HEK293T (cell line): Measurements from ENCODE around the gene NIFK.

ENCODE experiments used
- ARNT ChIP-seq: fragments of 450-650 bp; IDR thresholded peaks from 2 replicates; pipeline ENCODE4 v1.6.1; 2017; ENCODE audit warnings: mild to moderate bottlenecking
- BHLHE40 ChIP-seq: fragments of 450-650 bp; IDR thresholded peaks from 2 replicates; pipeline ENCODE4 v1.6.1; 2016; ENCODE audit warnings: mild to moderate bottlenecking, moderate library complexity, borderline replicate concordance
- CTBP1 ChIP-seq: fragments of 450-650 bp; IDR thresholded peaks from 2 replicates; pipeline ENCODE4 v1.6.1; 2016; ENCODE audit warnings: borderline replicate concordance
- ELF4 ChIP-seq: fragments of 450-650 bp; IDR thresholded peaks from 2 replicates; pipeline ENCODE4 v1.6.1; 2017; ENCODE audit warnings: antibody characterized with exemption
- FOXA1 ChIP-seq: fragments of 450-650 bp; IDR thresholded peaks from 2 replicates; pipeline ENCODE4 v1.6.1; 2016; ENCODE audit warnings: mild to moderate bottlenecking
- FOXK2 ChIP-seq: fragments of 450-650 bp; IDR thresholded peaks from 2 replicates; pipeline ENCODE4 v1.6.1; 2016; ENCODE audit warnings: mild to moderate bottlenecking
- FOXM1 ChIP-seq: fragments of 450-650 bp; IDR thresholded peaks from 2 replicates; pipeline ENCODE4 v1.6.1; 2017; ENCODE audit warnings: mild to moderate bottlenecking, borderline replicate concordance
- HDGF ChIP-seq: fragments of 450-650 bp; IDR thresholded peaks from 2 replicates; pipeline ENCODE4 v1.6.1; 2017; ENCODE audit warnings: antibody characterized with exemption, borderline replicate concordance
- L3MBTL2 ChIP-seq: fragments of 450-650 bp; conservative IDR thresholded peaks from 2 replicates; pipeline ENCODE4 v1.6.1; 2016; ENCODE audit warnings: mild to moderate bottlenecking
- PKNOX1 ChIP-seq: fragments of 450-650 bp; IDR thresholded peaks from 2 replicates; pipeline ENCODE4 v1.6.1; 2016
- SP1 ChIP-seq: fragments of 450-650 bp; IDR thresholded peaks from 2 replicates; pipeline ENCODE4 v1.6.1; 2017
- SUZ12 ChIP-seq: fragments of 450-650 bp; IDR thresholded peaks from 2 replicates; pipeline ENCODE4 v1.6.1; 2016; ENCODE audit warnings: mild to moderate bottlenecking
- TARDBP ChIP-seq: fragments of 450-650 bp; IDR thresholded peaks from 2 replicates; pipeline ENCODE4 v1.6.1; 2016

GRCh38 chr2:121722479-121722878 lies 14.2 kb downstream of the NIFK start:
- TF ChIP-seq FOXA1: no peak
- no peak for TF ChIP-seq PKNOX1
- TF ChIP-seq BHLHE40: no peak
- no peak for TF ChIP-seq ARNT
- no peak for TF ChIP-seq ELF4
- no peak for TF ChIP-seq FOXM1
- no peak for TF ChIP-seq CTBP1
- TF ChIP-seq L3MBTL2: no peak
- TF ChIP-seq SP1: no peak
- TF ChIP-seq TARDBP: no peak
- no peak for TF ChIP-seq HDGF
- no peak for TF ChIP-seq SUZ12
- no peak for TF ChIP-seq FOXK2
